GM12891 (cell line): ENCODE measurements around the gene MIF.

Experiments
- PAX5 ChIP-seq: IDR thresholded peaks from 2 replicates; pipeline ENCODE4 v1.6.1; 2011; ENCODE audit warnings: low read length, moderate library complexity, mild to moderate bottlenecking; ENCODE audit not compliant: insufficient read depth, severe bottlenecking
- POLR2A ChIP-seq: IDR thresholded peaks from 2 replicates; pipeline ENCODE4 v1.6.1; 2011; ENCODE audit warnings: low read depth, low read length, control low read depth
- SPI1 ChIP-seq: IDR thresholded peaks from 2 replicates; pipeline ENCODE4 v1.6.1; 2011; ENCODE audit warnings: low read depth, low read length, control low read depth

DNA sequence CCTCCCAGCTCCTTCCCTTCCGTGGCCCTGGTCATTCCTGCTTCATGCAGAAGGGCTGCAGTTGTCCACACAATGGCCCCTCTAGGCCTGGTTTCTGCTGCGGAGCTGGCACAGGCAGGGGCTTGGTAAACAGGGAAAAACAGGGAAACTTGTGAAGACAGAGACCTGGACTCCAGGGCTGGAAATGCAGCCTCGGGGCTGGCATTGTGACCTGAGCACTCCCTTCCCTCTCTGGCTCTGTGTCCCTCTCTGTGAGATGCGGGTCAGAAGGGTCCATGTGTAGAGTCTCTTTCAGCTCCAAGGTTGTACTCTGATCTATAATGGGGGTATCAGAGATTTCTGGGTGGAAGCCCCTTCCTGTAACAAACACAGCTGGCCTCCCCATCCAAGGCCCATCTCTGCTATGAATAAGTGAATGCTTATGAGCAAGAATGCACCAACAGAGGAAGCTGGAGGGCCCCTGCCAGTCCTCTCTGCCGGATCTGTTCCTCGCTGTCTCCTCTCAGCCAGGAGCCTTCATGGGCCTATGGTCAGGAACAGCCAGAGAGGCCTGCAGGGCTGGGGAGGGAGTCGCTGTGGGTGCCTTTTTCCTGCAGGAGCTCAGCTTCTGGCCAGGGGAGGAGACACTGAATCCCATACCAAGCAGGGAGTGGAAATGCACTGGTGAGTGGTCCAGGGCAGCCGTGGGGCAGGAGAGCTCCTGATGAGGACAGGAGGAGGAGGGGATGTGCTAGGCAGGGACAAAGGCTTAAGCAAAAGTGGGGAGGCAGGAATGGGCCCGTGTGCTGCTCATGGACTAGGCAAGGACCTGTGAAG, 48.7 kb upstream of the MIF start:
- TF ChIP-seq POLR2A (no peak), PAX5 (no peak), SPI1 (no peak)
